Psoas muscle (tissue), 8 donors: ENCODE results near the gene MFSD2A. TPM values are rescaled to one million over a fixed set of nuclear protein-coding genes. Genes with fewer than 3 reads are reported as not detected.
"Not testable (repeated sequence)": the region's sequence is repeated elsewhere in the genome, so short reads cannot be mapped to it uniquely, and the experiment has no call there.

Experiments
- ATAC-seq, 4 donors: fragments of 200-7000 bp; cut with Tn5 transposase; one replicate each; pipeline ENCODE4 v1.9.1; 2020; ENCODE audit warnings: moderate library complexity in 3 of 4, mild to moderate bottlenecking in 2 of 4
- DNase-seq, 2 donors: peaks; one replicate each; pipeline ENCODE4 v3.0.0-alpha.2; 2020
- H3K27ac ChIP-seq: fragments of 200-600 bp; one replicate; pipeline ENCODE4 v1.8.0; 2022
- H3K27me3 ChIP-seq, 3 donors: fragments of 200-600 bp in 1 of 3; one replicate each; pipeline versions ENCODE4 v1.6.1 to v1.8.0; 2013 to 2022; ENCODE audit warnings: low read length in 2 of 3, mild to moderate bottlenecking in 2 of 3, moderate library complexity in 1 of 3; ENCODE audit not compliant: insufficient read depth in 3 of 3
- H3K36me3 ChIP-seq, 2 donors: fragments of 200-600 bp in 1 of 2; one replicate each; pipeline versions ENCODE4 v1.6.1 to v1.8.0; 2013 to 2022; ENCODE audit warnings: low read depth in 1 of 2, mild to moderate bottlenecking in 1 of 2, moderate library complexity in 1 of 2; ENCODE audit not compliant: insufficient read depth in 1 of 2
- H3K4me1 ChIP-seq: fragments of 200-600 bp; one replicate; pipeline ENCODE4 v1.8.0; 2022
- H3K4me3 ChIP-seq: fragments of 200-600 bp; one replicate; pipeline ENCODE4 v1.8.0; 2022; ENCODE audit warnings: mild to moderate bottlenecking
- H3K9me3 ChIP-seq: fragments of 200-600 bp; one replicate; pipeline ENCODE4 v1.8.0; 2022
- WGBS, 3 donors: extraction: QIAGEN DNeasy Blood & Tissue Kit; methylation state at CpG; one replicate each; pipeline versions ENCODE4 v1.1.6 to v1.1.7; 2013; 5-methylcytosine and 5-hydroxymethylcytosine counted together
- intact Hi-C, 2 donors: fragments of 100-400 bp; cut with DNase I; formaldehyde crosslinking; loops; one replicate each; pipeline versions ENCODE4 v1.11.0 to v1.14.2; 2022
- polyA plus RNA-seq, 3 donors: library from polyadenylated mRNA; stranded (reverse); fragments of 200-250 nt; gene quantifications; one replicate each; pipeline ENCODE4 v1.2.3, GENCODE V29; 2013
- total RNA-seq, 4 donors: library from RNA; stranded (reverse); fragmentation: NEBNext Ultra II Directional in 2 of 4; extraction: Animal tissue kit (Norgen Biotek cat#: 25700) in 2 of 4; gene quantifications; one replicate each; pipeline versions ENCODE4 v1.2.1 to v1.2.4, GENCODE V29; 2021 to 2023
- TF ChIP-seq, protein P1 (sequence below): fragments of 200-600 bp; IDR thresholded peaks from one replicate; pipeline ENCODE4 v1.8.0; 2022; ENCODE audit warnings: antibody characterized with exemption
- donor health status: healthy with polysubstance abuse.
- donor health status: DM: no; HTN: no; CAD: no; lungs with moderate emphysema.
- donor health status: Bipolar disorder and iron deficiency.
- donor health status: healthy.
- donor health status: DM: yes; HTN: yes; CAD: no.
- donor health status: DM: no; HTN: no; CAD: no.
- donor health status: DM: no; HTN: no; CAD: no.
- donor health status: DM: yes; HTN: yes; CAD: no.

MFSD2A gene
- total and polyA plus RNA-seq, 7 donors = 0.12 to 2.1 (median 0.50) TPM

DNA sequence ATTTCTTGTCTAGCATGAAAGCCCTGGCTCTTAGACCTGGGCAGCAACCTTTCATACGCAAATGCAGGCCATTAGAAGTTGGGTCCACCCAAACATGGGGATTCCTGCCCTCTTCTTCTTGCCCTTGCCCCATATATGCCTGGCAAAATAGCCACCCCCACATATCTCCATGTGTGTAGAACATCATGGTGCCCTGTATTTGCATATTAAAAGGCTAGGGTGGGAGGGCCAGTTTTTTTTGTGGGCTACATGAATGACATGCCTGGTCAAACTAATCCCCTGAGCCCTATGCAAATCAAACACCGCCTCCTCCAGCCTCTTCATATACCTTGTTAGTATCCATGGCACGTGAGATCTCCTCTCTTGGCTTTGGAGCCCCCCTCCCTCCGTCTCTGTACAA is 24.7 kb downstream of the MFSD2A start:
- ATAC-seq = no peak
- intact Hi-C loops = no loop called here

DNA sequence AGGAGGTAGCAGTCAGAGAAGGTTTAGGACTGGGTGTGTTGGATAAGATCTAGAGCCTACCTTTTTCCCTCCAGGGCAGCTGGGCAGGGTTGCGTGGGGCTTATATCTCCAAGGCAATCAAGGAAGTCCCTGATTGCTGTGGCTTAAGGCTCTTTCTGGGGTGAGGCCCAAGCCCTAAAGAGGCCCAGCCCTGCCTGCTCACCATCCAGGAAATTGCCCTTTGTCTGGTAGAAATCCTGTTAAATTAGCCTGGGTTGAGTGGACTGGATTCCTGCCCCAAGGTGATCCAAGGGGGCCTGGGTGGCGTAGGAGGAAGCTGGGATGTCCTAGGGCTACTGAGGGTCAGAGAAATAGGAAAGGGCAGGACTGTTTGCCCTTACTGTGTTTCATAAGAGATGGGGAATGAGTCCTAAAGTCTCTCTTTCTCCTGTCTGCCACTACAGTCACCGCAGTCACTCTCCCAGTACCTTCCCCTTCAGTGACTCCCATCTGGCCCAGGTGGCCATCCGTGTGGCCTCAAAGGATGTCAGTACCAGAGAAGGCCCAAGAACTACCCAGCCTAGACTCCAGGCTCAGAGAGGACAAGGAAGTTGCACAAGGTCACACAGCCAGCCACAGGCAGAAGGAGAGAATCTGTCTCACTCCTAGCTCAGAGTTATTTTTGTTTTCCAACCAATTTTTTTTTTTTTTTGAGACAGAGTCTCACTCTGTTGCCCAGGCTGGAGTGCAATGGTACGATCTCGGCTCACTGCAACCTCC is 25.8 kb downstream of the MFSD2A start:
- WGBS, 3 donors = 83 to 85% (median 84%) methylated on average over 6 of the region's 6 CpGs
- ATAC-seq = no peak
- DNase-seq = no peak
- Histone ChIP-seq H3K27me3 (no peaks in the 10 kb centered on the region), H3K4me3 (no peak overlapping the region), H3K9me3 (no peaks in the 10 kb centered on the region), H3K36me3 (no peaks in the 10 kb centered on the region), H3K4me1 (no peaks in the 10 kb centered on the region), H3K27ac (no peak overlapping the region)
- TF ChIP-seq, protein P1, sequence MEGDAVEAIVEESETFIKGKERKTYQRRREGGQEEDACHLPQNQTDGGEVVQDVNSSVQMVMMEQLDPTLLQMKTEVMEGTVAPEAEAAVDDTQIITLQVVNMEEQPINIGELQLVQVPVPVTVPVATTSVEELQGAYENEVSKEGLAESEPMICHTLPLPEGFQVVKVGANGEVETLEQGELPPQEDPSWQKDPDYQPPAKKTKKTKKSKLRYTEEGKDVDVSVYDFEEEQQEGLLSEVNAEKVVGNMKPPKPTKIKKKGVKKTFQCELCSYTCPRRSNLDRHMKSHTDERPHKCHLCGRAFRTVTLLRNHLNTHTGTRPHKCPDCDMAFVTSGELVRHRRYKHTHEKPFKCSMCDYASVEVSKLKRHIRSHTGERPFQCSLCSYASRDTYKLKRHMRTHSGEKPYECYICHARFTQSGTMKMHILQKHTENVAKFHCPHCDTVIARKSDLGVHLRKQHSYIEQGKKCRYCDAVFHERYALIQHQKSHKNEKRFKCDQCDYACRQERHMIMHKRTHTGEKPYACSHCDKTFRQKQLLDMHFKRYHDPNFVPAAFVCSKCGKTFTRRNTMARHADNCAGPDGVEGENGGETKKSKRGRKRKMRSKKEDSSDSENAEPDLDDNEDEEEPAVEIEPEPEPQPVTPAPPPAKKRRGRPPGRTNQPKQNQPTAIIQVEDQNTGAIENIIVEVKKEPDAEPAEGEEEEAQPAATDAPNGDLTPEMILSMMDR = no peak
- intact Hi-C loops = no loop called here

More for the DNA sequence above, 24.7 kb downstream of the MFSD2A start:
- Histone ChIP-seq H3K9me3 (no peaks in the 10 kb centered on the region), H3K27me3 (no peaks in the 10 kb centered on the region), H3K27ac (no peak overlapping the region), H3K4me1 (no peaks in the 10 kb centered on the region), H3K36me3 (no peaks in the 10 kb centered on the region), H3K4me3 (no peak overlapping the region)
- no peak for DNase-seq
- TF ChIP-seq, protein P1 = no peak
- WGBS, 3 donors = 89 to 95% (median 91%) methylated on average over 4 of the region's 4 CpGs

DNA sequence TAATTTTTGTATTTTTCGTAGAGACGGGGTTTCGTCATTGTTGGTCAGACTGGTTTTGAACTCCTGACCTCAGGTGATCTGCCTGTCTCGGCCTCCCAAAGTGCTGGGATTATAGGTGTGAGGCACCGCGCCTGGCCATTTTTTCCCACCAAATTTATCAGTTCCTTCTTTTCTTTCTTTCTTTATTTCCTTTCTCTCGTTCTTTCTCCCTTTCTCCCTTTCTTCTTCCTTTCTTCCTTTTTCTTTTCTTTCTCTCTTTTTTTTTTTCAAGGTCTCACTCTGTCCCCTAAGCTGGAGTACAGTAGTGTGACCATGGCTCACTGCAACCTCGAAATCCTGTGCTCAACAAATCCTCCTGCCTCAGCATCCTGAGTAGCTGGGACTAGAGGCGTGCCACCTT is 26.4 kb downstream of the MFSD2A start:
- H3K36me3 ChIP-seq = no peaks in the 10 kb centered on the region
- H3K9me3 ChIP-seq = no peaks in the 10 kb centered on the region
- H3K4me1 ChIP-seq = no peaks in the 10 kb centered on the region
- H3K4me3 ChIP-seq = no peak overlapping the region
- H3K27me3 ChIP-seq = no peaks in the 10 kb centered on the region
- WGBS, 3 donors = 89 to 93% (median 92%) methylated on average over 9 of the region's 9 CpGs
- DNase-seq (no peak), ATAC-seq (no peak)
- intact Hi-C loops = no loop called here
- no peak overlapping the region for H3K27ac ChIP-seq
- TF ChIP-seq, protein P1 = no peak

DNA sequence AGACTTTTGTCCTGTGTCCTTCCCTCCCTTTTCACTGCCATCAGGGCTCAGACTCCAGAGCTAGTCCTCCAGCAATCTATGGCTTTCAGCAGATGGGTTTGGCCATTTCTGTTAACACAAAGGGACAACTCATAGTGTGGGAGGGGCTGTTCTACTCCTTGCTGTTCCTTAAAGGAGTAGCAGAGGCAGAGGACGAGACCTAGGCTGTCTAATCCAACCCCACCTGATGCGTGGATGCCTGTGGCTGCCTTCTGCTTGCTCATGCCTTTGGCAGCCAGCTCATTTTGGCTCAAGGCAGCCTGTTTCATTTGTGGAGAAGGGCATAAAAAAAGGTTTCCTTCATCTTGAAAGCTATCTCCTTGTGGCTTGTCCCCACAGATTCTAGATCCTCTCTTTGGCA is 27.0 kb downstream of the MFSD2A start:
- TF ChIP-seq, protein P1 = no peak
- Histone ChIP-seq H3K4me3 (no peak overlapping the region), H3K27ac (no peak overlapping the region), H3K27me3 (no peaks in the 10 kb centered on the region), H3K36me3 (no peaks in the 10 kb centered on the region), H3K4me1 (no peaks in the 10 kb centered on the region), H3K9me3 (no peaks in the 10 kb centered on the region)
- DNase-seq = no peak
- ATAC-seq = no peak
- 52 to 62% (median 61%) methylated on average over 2 of the region's 2 CpGs for WGBS, 3 donors
- intact Hi-C loops = no loop called here

DNA sequence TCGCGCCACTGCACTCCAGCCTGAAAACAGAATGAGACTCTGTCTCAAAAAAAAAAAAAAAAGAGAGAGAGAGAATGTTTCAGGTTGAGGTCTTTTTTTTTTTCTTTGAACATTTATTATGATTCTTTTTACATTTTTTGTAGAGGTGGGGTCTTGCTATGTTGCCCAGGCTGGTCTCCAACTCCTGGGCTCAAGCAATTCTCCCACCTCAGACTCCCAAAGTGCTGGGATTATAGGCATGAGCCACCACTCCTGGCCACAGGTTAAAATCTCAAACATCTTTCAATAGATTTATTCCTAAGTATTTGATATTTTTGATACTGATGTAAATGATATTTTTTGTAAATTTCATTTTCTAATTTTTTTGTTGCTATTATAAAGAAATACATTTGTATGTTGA is 29.5 kb downstream of the MFSD2A start:
- not testable (repeated sequence) for ATAC-seq

More for the DNA sequence above, 29.5 kb downstream of the MFSD2A start:
- intact Hi-C loops, H3K36me3 ChIP-seq, H3K27me3 ChIP-seq, H3K9me3 ChIP-seq, H3K4me3 ChIP-seq, H3K27ac ChIP-seq, DNase-seq, H3K4me1 ChIP-seq: not testable (repeated sequence)
- WGBS, 3 donors = 96 to 100% (median 100%) methylated on average over 2 of the region's 2 CpGs
